Fibroblast of lung (primary cell): ENCODE measurements around the gene C10orf62. TPM values are rescaled to one million over a fixed set of nuclear protein-coding genes. Genes with fewer than 3 reads are reported as not detected.

ENCODE experiments used
- DNase-seq, 2 donors: peaks; one replicate each; pipeline versions ENCODE4 v3.0.0 to v3.0.0-alpha.2; 2010; ENCODE audit warnings: low read depth in 2 of 2
- H2AFZ ChIP-seq: 2 replicates; pipeline ENCODE4 v1.5.1; 2012; ENCODE audit warnings: low read length, control low read depth, inconsistent platforms
- H3K27ac ChIP-seq: 2 replicates; pipeline ENCODE4 v1.5.1; 2011; ENCODE audit warnings: low read length, control low read depth; ENCODE audit not compliant: insufficient read depth
- H3K27me3 ChIP-seq: 2 replicates; pipeline ENCODE4 v1.5.1; 2011; ENCODE audit warnings: mild to moderate bottlenecking, low read length; ENCODE audit not compliant: control insufficient read depth, insufficient read depth
- H3K36me3 ChIP-seq: 2 replicates; pipeline ENCODE4 v1.5.1; 2011; ENCODE audit warnings: low read length; ENCODE audit not compliant: control insufficient read depth, insufficient read depth
- H3K4me1 ChIP-seq: 2 replicates; pipeline ENCODE4 v1.5.1; 2011; ENCODE audit warnings: low read length; ENCODE audit not compliant: control insufficient read depth, insufficient read depth; ENCODE audit errors: extremely low read depth
- H3K4me2 ChIP-seq: 2 replicates; pipeline ENCODE4 v1.5.1; 2011; ENCODE audit warnings: low read length, control low read depth; ENCODE audit not compliant: insufficient read depth; ENCODE audit errors: extremely low read depth
- H3K4me3 ChIP-seq, 4 experiments: fragments of 200-600 bp in 1 of 4; sonication (generic) in 1 of 4; replicated peaks in 1 of 4; 2 replicates each; pipeline ENCODE4 v1.5.1; 2011 to 2016; ENCODE audit warnings: low read length in 4 of 4, low read depth in 3 of 4, mild to moderate bottlenecking in 3 of 4, control low read depth in 2 of 4, inconsistent platforms in 1 of 4, mixed read lengths in 1 of 4; ENCODE audit not compliant: insufficient read depth in 1 of 4; ENCODE audit errors: control extremely low read depth in 1 of 4
- H3K79me2 ChIP-seq: 2 replicates; pipeline ENCODE4 v1.5.1; 2012; ENCODE audit warnings: mild to moderate bottlenecking, low read length, inconsistent platforms; ENCODE audit not compliant: control insufficient read depth, insufficient read depth
- H3K9ac ChIP-seq: 2 replicates; pipeline ENCODE4 v1.5.1; 2011; ENCODE audit warnings: mild to moderate bottlenecking, low read length, control low read depth; ENCODE audit not compliant: insufficient read depth
- H3K9me3 ChIP-seq: 2 replicates; pipeline ENCODE4 v1.5.1; 2012; ENCODE audit warnings: low read depth, low read length; ENCODE audit not compliant: control insufficient read depth, insufficient read depth
- H4K20me1 ChIP-seq: 2 replicates; pipeline ENCODE4 v1.5.1; 2011; ENCODE audit warnings: low read length; ENCODE audit not compliant: control insufficient read depth, insufficient read depth; ENCODE audit errors: extremely low read depth
- EZH2 ChIP-seq: IDR thresholded peaks from 2 replicates; pipeline ENCODE4 v1.5.1; 2012; ENCODE audit warnings: low read length, control low read depth, mild to moderate bottlenecking; ENCODE audit errors: missing control alignments
- polyA plus RNA-seq, 2 donors: library from polyadenylated mRNA; depleted of rRNA in 1 of 2; stranded (reverse) in 1 of 2; unstranded in 1 of 2; fragments of >200 nt; gene quantifications; 2 replicates each; pipeline ENCODE4 v1.2.1, GENCODE V29; 2011 to 2012; ENCODE audit warnings: missing spikeins in 1 of 2
- total RNA-seq: library from RNA; depleted of rRNA; stranded (reverse); fragments of >200 nt; gene quantifications from 2 replicates; pipeline ENCODE4 v1.2.1, GENCODE V29; 2014
- TF ChIP-seq, protein P1 (sequence below), 2 donors: IDR thresholded peaks in 1 of 2; conservative IDR thresholded peaks in 1 of 2; 1 replicate in 1 of 2; 2 replicates in 1 of 2; pipeline ENCODE4 v1.5.1; 2011 to 2012; ENCODE audit warnings: low read length in 2 of 2, control low read depth in 1 of 2, inconsistent platforms in 1 of 2, low read depth in 1 of 2, mild to moderate bottlenecking in 1 of 2

Gene C10orf62
- total and polyA plus RNA-seq, 2 donors (not counting 1 experiment from before 2014, with no cell fraction given) = not detected

- Histone ChIP-seq H3K4me1 (peaks cover 11% of the 10 kb centered on the region), H3K4me3 (no peak overlapping the region), H3K9ac (no peak overlapping the region), H3K27ac (no peak overlapping the region), H3K27me3 (no peaks in the 10 kb centered on the region), H2AFZ (no peak overlapping the region), H3K4me2 (no peak overlapping the region), H3K36me3 (no peaks in the 10 kb centered on the region), H3K9me3 (no peaks in the 10 kb centered on the region), H3K79me2 (no peaks in the 10 kb centered on the region), H4K20me1 (no peaks in the 10 kb centered on the region)
- DNase-seq = no peak
- no peak for TF ChIP-seq EZH2
- TF ChIP-seq, protein P1, sequence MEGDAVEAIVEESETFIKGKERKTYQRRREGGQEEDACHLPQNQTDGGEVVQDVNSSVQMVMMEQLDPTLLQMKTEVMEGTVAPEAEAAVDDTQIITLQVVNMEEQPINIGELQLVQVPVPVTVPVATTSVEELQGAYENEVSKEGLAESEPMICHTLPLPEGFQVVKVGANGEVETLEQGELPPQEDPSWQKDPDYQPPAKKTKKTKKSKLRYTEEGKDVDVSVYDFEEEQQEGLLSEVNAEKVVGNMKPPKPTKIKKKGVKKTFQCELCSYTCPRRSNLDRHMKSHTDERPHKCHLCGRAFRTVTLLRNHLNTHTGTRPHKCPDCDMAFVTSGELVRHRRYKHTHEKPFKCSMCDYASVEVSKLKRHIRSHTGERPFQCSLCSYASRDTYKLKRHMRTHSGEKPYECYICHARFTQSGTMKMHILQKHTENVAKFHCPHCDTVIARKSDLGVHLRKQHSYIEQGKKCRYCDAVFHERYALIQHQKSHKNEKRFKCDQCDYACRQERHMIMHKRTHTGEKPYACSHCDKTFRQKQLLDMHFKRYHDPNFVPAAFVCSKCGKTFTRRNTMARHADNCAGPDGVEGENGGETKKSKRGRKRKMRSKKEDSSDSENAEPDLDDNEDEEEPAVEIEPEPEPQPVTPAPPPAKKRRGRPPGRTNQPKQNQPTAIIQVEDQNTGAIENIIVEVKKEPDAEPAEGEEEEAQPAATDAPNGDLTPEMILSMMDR (conservative IDR thresholded peaks at IDR 0.05 in 1 of 2, IDR thresholded peaks at IDR 0.05 in 1 of 2; ENCODE audit: low read depth in 1 of 2, low read length in 2 of 2) = no peak
These were observed 9.7 kb downstream of the C10orf62 start for GRCh38 chr10:97599272-97599619.

DNA sequence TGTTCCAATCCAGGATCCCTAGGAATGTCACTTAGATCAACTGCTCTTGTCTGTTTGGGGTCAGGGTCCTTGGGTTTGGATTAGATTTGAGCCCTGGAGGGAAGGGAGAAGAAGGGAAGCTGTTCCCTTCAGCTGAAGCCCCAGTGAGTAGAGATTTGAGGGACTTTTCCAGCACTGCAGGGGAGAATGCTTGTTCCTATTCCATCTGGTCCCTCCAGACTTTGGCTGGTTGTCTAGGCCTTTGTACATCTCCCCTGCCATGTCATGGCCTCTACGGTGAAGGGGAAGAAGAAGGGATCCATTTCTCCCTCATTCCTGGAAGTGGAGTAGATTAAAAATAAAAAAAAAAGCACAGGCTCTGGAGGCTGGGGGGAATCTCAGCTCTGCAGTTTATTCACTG, 11.1 kb downstream of the C10orf62 start:
- H3K4me2 ChIP-seq = no peak overlapping the region
- no peak overlapping the region for H3K9ac ChIP-seq
- H3K9me3 ChIP-seq = no peaks in the 10 kb centered on the region
- no peak overlapping the region for H3K4me3 ChIP-seq
- H4K20me1 ChIP-seq = no peaks in the 10 kb centered on the region
- peaks cover 10% of the 10 kb centered on the region for H3K4me1 ChIP-seq
- H2AFZ ChIP-seq = no peak overlapping the region
- no peak overlapping the region for H3K27ac ChIP-seq
- no peak for TF ChIP-seq EZH2
- DNase-seq = no peak
- no peaks in the 10 kb centered on the region for H3K27me3 ChIP-seq
- no peaks in the 10 kb centered on the region for H3K36me3 ChIP-seq
- H3K79me2 ChIP-seq = no peaks in the 10 kb centered on the region

DNA sequence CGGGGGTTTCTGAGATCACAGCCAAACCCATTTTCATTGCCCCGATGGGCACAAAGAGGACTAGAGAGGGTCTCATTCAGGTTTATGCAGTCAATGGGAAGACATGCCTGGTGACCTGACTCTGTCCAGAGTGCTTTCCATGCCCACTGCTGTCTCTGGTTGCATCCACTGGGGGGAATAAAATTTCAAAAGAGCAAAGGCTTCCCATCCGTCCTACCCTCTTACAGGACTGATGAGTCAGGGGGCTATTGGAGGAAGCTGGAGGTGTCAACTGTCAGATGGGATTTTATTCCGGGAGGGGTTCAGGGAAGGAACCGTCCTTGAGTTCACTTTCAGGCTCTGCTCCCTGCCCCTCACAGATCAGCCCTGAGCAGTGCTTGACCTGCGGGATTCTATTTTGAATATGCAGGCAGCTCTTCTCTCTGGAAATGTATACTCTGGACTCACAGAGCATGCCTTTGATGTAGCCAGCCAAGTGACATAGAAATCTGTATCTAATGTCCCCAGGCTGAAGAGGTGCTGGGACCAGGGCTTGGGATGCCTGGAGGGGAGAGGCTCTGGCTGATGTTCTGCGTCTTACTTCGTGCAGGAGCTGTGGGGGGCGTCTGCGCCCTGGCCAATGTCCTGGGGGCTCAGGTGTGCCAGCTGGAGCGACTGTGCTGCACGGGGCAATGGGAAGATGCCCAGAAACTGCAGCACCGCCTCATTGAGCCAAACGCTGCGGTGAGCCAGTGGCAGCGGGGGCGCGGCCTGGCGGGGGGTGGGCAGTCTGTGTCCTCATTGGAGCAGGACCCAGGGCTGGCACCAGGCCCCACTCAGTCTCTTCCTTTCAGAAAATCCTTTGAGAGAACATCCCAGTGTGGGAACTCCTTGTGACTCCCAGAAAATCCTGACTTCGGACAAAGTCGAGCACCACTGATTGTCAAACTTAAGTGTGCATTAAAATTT, 12.0 kb downstream of the C10orf62 start:
- DNase-seq = no peak
- Histone ChIP-seq H3K4me1 (peaks cover under 1% of the 10 kb centered on the region), H3K9me3 (no peaks in the 10 kb centered on the region), H3K27ac (no peak overlapping the region), H3K36me3 (no peaks in the 10 kb centered on the region), H3K4me3 (no peak overlapping the region), H3K9ac (no peak overlapping the region), H2AFZ (no peak overlapping the region), H3K27me3 (no peaks in the 10 kb centered on the region), H3K79me2 (no peaks in the 10 kb centered on the region), H4K20me1 (no peaks in the 10 kb centered on the region), H3K4me2 (no peak overlapping the region)
- TF ChIP-seq, protein P1 (conservative IDR thresholded peaks at IDR 0.05 in 1 of 2, IDR thresholded peaks at IDR 0.05 in 1 of 2; ENCODE audit: low read depth in 1 of 2, low read length in 2 of 2) = no peak
- no peak for TF ChIP-seq EZH2
